GM12864 (cell line): ENCODE data around the gene TPT1.
"Not testable (repeated sequence)": the region's sequence is repeated elsewhere in the genome, so short reads cannot be mapped to it uniquely, and the experiment has no call there.

Experiments used
- DNase-seq: peaks from one replicate; pipeline ENCODE4 v3.0.0-alpha.2; 2011; ENCODE audit warnings: low read depth
- H3K4me3 ChIP-seq: 2 replicates; pipeline ENCODE4 v1.5.1; 2011; ENCODE audit warnings: mild to moderate bottlenecking, low read depth, low read length, control low read depth
- TF ChIP-seq, protein P1 (sequence below): IDR thresholded peaks from 2 replicates; pipeline ENCODE4 v1.5.1; 2011; ENCODE audit warnings: low read depth, mild to moderate bottlenecking, moderate library complexity, low read length, control low read depth, inconsistent platforms; ENCODE audit errors: missing control alignments

The TPT1 gene

GRCh38 chr13:45305079-45305478 is 35.9 kb downstream of the TPT1 start:
- no peak for DNase-seq
- TF ChIP-seq, protein P1, sequence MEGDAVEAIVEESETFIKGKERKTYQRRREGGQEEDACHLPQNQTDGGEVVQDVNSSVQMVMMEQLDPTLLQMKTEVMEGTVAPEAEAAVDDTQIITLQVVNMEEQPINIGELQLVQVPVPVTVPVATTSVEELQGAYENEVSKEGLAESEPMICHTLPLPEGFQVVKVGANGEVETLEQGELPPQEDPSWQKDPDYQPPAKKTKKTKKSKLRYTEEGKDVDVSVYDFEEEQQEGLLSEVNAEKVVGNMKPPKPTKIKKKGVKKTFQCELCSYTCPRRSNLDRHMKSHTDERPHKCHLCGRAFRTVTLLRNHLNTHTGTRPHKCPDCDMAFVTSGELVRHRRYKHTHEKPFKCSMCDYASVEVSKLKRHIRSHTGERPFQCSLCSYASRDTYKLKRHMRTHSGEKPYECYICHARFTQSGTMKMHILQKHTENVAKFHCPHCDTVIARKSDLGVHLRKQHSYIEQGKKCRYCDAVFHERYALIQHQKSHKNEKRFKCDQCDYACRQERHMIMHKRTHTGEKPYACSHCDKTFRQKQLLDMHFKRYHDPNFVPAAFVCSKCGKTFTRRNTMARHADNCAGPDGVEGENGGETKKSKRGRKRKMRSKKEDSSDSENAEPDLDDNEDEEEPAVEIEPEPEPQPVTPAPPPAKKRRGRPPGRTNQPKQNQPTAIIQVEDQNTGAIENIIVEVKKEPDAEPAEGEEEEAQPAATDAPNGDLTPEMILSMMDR: no peak
- H3K4me3 ChIP-seq: no peak overlapping the region

- TF ChIP-seq, protein P1: no peak
- DNase-seq: no peak
- H3K4me3 ChIP-seq: no peak overlapping the region
Observed at GRCh38 chr13:45303866-45304265, 37.1 kb downstream of the TPT1 start.

- TF ChIP-seq, protein P1: no peak
- H3K4me3 ChIP-seq: no peak overlapping the region
- no peak for DNase-seq
Observed at GRCh38 chr13:45303026-45303425, 38.0 kb downstream of the TPT1 start.

GRCh38 chr13:45302507-45302906 is 38.5 kb downstream of the TPT1 start:
- TF ChIP-seq, protein P1: no peak
- no peak for DNase-seq
- no peak overlapping the region for H3K4me3 ChIP-seq

- no peak for DNase-seq
- TF ChIP-seq, protein P1: no peak
Observed at GRCh38 chr13:45301263-45301662, 39.7 kb downstream of the TPT1 start.

DNA sequence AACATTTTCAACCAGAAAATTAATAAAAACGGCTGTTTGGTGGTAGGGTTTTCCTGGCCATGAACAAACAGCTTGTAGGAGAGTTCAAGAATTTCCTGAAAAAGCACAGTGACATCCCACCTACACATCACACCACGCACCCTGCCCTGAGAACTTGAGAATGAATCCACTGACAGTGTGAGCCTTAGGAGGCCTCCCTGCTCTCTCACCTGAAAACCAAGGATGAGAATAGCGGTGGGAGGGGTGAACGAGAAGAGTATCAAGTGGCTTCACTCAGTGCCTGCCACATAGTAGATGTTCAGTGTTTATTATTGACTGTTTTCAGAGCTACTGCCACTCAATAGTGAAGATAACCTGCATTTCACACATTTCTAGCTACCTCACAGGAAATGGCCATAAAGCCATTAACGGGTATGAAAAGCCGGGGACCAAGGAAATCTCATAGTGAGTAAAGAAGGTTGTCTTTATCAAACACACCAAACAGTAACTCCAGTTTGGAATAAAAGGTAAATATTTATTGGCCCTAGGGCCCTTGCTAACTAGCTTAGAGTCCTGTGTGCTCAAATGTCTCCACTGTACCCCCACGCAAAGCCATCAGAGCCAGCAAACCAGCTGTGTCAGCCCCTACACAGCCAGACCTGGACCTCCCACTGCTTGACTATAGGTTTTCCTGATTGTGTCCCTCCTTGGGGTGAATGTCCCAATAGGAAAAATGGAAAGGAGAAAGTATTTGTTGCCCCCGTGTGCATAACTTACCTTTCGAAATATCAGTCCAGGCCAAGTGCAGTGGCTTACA is 40.6 kb downstream of the TPT1 start:
- DNase-seq: no peak
- TF ChIP-seq, protein P1: no peak

More at GRCh38 chr13:45301263-45301662, 39.7 kb downstream of the TPT1 start:
- H3K4me3 ChIP-seq: no peak overlapping the region

GRCh38 chr13:45299194-45299593 is 41.8 kb downstream of the TPT1 start:
- DNase-seq: no peak
- TF ChIP-seq, protein P1: no peak
- H3K4me3 ChIP-seq: no peak overlapping the region

More for the DNA sequence above, 40.6 kb downstream of the TPT1 start:
- H3K4me3 ChIP-seq: no peak overlapping the region

GRCh38 chr13:45298550-45298949 is 42.4 kb downstream of the TPT1 start:
- not testable (repeated sequence) for DNase-seq, H3K4me3 ChIP-seq
